Fibroblast of pulmonary artery (primary cell): ENCODE measurements around the gene CAMTA1.

Experiments used
- DNase-seq: peaks from one replicate; pipeline ENCODE4 v3.0.0-alpha.2; 2010; ENCODE audit warnings: low read depth
- H3K4me3 ChIP-seq: replicated peaks from 2 replicates; pipeline ENCODE4 v1.5.1; 2011; ENCODE audit warnings: low read depth, mild to moderate bottlenecking, control low read depth, low read length, moderate library complexity
- CTCF ChIP-seq: IDR thresholded peaks from 2 replicates; pipeline ENCODE4 v1.5.1; 2011; ENCODE audit warnings: mild to moderate bottlenecking, control low read depth, low read length, inconsistent platforms; ENCODE audit errors: missing control alignments

The CAMTA1 gene

GRCh38 chr1:6770751-6771440 lies 14.4 kb upstream of the CAMTA1 start:
- no peak for DNase-seq
- TF ChIP-seq CTCF = no peak
- no peak overlapping the region for H3K4me3 ChIP-seq

- TF ChIP-seq CTCF = no peak
These were observed 13.8 kb upstream of the CAMTA1 start for GRCh38 chr1:6771441-6771769.

DNA sequence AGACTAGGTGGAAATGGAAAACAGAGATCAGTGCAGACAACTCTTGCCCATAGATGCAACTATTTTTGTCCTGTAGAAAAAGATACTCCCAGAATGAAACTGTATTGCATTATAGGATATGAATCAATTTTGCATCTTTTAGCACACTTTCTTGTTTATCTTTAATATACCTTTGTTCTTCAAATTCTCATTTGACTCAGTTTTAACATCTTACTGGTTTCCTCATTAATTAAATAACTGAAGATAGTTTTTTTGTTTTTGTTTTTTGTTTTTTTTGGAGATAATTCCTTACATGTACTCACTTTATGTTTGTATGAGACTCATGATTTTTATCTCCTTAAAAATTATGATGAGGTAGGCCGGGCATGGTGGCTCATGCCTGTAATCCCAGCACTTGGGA lies 10.9 kb upstream of the CAMTA1 start:
- DNase-seq = no peak
- TF ChIP-seq CTCF = no peak
- no peak overlapping the region for H3K4me3 ChIP-seq

More at GRCh38 chr1:6771441-6771769, 13.8 kb upstream of the CAMTA1 start:
- no peak for DNase-seq
- H3K4me3 ChIP-seq = no peak overlapping the region

- TF ChIP-seq CTCF = no peak
- no peak overlapping the region for H3K4me3 ChIP-seq
- DNase-seq = no peak
These were observed 9.8 kb upstream of the CAMTA1 start for GRCh38 chr1:6775261-6776043.

DNA sequence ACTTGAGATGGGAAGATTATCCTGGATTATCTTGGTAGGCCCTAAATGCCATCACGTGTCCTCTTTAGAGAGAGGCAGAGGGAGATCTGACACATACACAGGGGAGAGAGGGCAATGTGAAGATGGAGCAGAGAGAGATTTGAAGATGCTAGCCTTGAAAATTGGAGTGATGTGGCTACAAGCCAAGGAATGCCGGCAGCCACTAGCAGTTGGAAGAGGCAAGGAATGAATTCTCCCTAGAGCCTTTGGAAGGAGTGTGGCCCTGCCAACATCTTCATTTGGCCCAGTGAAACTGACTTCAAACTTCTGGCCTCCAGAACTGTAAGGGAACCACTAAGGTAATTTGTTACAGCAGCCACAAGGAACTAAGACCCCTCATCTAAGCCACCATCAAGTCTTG lies 8.9 kb upstream of the CAMTA1 start:
- DNase-seq = no peak
- no peak for TF ChIP-seq CTCF
- H3K4me3 ChIP-seq = no peak overlapping the region

GRCh38 chr1:6776895-6777294 lies 8.4 kb upstream of the CAMTA1 start:
- TF ChIP-seq CTCF = no peak
- DNase-seq = no peak
- no peak overlapping the region for H3K4me3 ChIP-seq
